Frontal cortex (tissue), 4 donors: Measurements from ENCODE around the gene GTF2IRD1. TPM values are rescaled to one million over a fixed set of nuclear protein-coding genes. Genes with fewer than 3 reads are reported as not detected.
A peak's percentile ranks its signal among the peaks of the same experiment; 100 is the strongest.

Experiments used
- DNase-seq, 2 donors: peaks; one replicate each; pipeline ENCODE4 v3.0.0; 2012; ENCODE audit warnings: low spot score in 2 of 2
- FAIRE-seq: peaks from 2 replicates; lab custom pipeline; 2012; peaks lifted over from hg19 to GRCh38; lab: Jason Lieb, UNC
- total RNA-seq: library from RNA; depleted of rRNA; stranded (reverse); fragments of >200 nt; gene quantifications from one replicate; pipeline ENCODE4 v1.2.3, GENCODE V29; 2014
- donor health status: control.
- donor health status: control.
- donor health status: control.

Gene GTF2IRD1
- total RNA-seq, 1 donor from 2014 or later = 19.2 TPM

DNA sequence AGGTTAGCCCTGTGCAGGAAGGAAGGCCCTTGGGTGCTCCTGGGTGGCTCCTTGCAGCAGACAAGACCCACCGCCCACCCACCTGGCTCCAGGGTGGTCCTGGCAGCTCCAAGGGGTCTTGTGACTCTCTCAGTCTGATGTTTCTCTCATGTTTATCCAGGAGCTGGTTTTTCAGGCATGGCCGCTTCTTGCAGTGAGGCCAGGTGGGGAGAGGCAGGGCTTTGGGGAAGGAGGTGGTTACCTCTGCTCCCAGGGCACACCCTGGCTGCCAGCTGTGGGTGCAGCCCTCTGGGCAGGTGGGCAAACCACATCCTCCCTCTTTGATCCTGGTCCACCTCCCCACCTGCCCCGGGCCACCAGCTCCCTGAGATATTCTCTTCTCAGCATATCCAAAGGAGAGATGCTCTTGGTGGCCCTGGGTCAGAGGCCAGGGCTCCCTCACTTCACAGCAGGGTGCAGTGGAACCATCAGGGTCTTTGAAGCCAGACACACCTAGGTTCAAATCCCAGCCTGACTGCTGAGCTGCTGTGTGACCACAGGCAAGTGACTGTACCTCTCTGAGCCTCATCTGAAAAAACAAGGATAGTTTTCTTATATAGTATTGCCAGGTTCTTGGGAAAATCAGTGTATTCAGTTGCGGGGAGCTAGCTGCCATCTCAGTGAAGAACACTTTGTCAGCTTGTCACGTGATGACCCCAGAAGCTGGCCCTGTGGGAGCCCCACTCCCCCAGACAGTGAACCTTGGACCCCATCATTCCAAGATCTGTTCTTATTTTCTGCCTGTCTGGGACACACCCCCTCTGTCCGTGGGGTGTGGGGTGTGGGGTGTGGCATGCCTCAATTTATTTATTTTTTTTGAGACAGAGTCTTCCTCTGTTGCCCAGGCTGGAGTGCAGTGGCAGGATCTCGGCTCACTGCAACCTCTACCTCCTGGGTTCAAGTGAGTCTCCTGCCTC, 11.5 kb downstream of the GTF2IRD1 start:
- no peak for FAIRE-seq
- no peak for DNase-seq

DNA sequence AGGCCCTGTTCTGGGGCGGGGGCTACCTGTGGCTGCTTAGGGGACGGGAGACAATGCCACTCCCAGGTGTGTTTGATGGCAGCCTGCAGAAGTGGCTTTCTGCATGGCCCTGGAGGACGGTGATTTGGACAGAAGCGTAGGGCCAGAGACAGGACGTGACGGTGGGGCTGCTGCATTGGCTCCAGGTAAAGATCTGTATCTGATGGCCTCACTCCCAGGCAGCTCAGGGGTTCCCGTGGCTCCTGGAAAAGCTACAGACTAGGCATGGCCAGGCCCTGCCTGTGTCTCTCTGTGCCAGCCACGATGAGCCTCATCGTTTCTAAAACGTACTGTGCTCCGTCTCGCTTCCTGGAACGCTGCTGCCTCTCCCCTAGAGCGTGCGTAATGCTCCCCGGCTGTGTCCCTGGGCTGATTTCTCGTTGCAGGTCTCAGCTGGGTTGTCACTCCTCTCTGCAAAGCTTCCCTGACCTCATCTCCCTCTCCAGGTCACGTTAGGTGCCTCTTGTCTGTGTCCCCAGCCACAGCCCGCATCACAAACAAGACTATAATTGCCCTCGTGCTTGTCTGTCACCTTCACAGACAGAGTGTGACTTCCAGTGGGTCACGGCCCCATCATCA, 12.6 kb downstream of the GTF2IRD1 start:
- no peak for FAIRE-seq

DNA sequence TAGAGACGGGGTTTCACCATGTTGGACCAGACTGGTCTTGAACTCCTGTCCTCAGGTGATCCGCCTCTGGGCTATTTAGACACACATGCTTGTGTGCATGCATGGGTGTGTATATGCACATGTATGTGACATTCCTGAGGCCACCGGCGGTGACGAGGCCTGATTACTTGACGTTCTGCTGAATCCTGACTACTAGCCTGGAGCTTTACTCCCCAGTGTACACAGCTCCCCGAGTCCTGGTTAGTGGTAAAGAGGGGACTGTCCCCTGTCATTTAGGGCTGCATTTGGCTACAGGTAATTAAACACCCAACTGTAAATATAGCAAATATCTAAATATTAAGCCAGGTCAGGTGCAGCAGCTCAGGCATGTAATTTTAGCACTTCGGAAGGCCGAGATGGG, 14.2 kb downstream of the GTF2IRD1 start:
- DNase-seq (no peak), FAIRE-seq (no peak)

More for the DNA sequence above, 12.6 kb downstream of the GTF2IRD1 start:
- DNase-seq = no peak

DNA sequence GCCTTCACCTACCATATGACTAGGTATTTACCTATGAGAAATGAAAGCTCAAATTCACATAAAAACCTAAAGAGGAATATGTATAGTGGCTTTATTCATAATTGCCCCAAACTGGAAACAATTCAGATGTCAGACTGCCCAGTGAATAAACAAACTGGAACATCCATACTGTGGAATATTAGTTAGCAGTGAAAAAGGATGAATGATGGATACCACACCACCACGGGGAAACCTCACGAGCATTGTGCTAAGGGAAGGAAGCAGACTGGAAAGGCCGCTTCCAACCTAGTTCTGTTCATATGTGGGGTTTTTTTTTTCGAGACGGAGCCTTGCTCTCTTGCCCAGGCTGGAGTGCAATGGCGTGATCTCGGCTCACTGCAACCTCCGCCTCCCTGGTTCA, 16.8 kb downstream of the GTF2IRD1 start:
- FAIRE-seq (no peak), DNase-seq (no peak)

DNA sequence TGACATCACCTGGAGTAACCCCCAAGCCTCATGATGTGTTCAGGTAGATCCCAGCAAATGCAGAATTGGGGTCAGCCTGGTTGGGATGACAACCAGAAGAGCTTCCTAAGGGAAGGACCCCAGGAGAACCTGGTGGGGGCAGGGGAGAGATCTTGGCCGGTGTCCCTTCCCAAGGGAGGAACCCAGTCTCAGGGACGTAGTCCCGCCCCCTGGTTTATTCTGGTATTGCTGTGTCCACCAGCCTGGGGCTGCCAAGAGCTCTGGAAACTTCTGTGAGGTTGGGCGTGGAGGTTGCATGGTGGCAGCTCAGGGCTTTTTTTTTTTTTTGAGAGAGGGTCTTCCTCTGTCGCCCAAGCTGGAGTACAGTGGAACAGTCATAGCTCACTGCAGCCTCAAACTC, 19.4 kb downstream of the GTF2IRD1 start:
- FAIRE-seq (no peak), DNase-seq (no peak)

- FAIRE-seq (no peak), DNase-seq (no peak)
Measured at GRCh38 chr7:74474271-74474865, 20.7 kb downstream of the GTF2IRD1 start.

- no peak for FAIRE-seq
- DNase-seq = no peak
Measured at GRCh38 chr7:74475243-74475986, 21.7 kb downstream of the GTF2IRD1 start.

DNA sequence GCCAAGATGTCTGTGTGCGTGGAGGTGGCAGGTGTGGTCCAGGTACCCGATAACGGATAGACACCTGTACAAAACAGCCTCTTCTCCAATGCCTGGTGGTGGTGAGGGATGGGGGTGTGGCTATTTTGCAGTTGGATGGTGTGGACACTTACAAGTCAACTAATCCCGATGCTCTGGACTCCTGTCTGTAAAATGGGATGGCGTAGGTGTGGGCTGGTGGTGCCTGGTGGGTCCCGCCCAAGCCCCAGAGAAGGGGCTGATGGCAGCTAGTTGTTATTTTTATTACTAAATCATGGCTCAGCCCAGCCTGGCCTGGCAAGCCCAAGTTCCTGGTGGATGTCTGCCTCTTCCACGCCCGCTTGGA, 22.3 kb downstream of the GTF2IRD1 start:
- FAIRE-seq (no peak), DNase-seq (no peak)

DNA sequence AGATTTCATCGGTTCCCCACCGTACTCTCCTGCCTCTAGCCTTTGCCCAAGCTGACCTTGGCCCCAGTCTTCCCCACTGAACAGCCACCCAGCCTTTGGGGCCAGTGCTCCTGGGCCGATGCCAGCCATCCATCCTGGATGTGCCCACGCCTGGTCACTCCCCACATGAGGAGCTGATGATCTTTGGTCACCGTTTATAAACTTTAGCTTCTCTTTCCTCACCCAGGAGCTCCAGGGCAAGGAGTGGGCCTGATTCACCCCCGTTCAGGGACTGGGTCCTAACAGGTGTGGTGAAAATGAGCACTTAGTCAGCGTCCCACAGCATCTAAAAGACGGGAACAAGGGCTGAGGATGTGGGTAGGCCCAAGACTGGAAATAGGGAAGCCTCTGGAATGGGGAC, 22.9 kb downstream of the GTF2IRD1 start:
- DNase-seq (no peak), FAIRE-seq (no peak)

- DNase-seq = no peak
- FAIRE-seq = no peak
Measured at GRCh38 chr7:74478671-74479065, 25.0 kb downstream of the GTF2IRD1 start.

- no peak for FAIRE-seq
- DNase-seq = no peak
Measured at GRCh38 chr7:74479066-74479781, 25.5 kb downstream of the GTF2IRD1 start.

- FAIRE-seq (no peak), DNase-seq (peak; percentile 54 to 81)
Measured at GRCh38 chr7:74479961-74480829, 26.5 kb downstream of the GTF2IRD1 start.

GRCh38 chr7:74480861-74481417, 27.2 kb downstream of the GTF2IRD1 start:
- FAIRE-seq (no peak), DNase-seq (no peak)

- FAIRE-seq = no peak
Measured at GRCh38 chr7:74481458-74482196, 27.9 kb downstream of the GTF2IRD1 start.

DNA sequence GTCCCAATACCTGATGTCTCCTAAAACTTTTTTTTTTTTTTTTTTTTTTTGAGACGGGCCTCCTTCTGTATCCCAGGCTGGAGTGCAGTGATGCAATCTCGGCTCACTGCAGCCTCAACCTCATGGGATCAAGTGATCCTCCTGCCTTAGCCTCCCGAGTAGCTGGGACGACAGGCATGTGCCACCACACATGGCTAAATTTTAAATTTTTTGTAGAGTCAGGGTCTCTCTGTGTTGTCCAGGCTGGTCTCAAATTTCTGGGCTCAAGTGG, 28.4 kb downstream of the GTF2IRD1 start:
- FAIRE-seq = no peak
- DNase-seq = no peak

More at GRCh38 chr7:74481458-74482196, 27.9 kb downstream of the GTF2IRD1 start:
- DNase-seq = no peak

- DNase-seq (no peak), FAIRE-seq (no peak)
Measured at GRCh38 chr7:74482629-74483401, 29.1 kb downstream of the GTF2IRD1 start.
